HG03064 (cell line): Measurements from ENCODE around the gene CAGE1.
A peak's percentile ranks its signal among the peaks of the same experiment; 100 is the strongest.

Experiments used
- ATAC-seq: cut with Tn5 transposase; IDR thresholded peaks from one replicate; pipeline ENCODE4 v1.9.1; 2021; ENCODE audit warnings: low read depth; ENCODE audit not compliant: unreplicated experiment

The CAGE1 gene

DNA sequence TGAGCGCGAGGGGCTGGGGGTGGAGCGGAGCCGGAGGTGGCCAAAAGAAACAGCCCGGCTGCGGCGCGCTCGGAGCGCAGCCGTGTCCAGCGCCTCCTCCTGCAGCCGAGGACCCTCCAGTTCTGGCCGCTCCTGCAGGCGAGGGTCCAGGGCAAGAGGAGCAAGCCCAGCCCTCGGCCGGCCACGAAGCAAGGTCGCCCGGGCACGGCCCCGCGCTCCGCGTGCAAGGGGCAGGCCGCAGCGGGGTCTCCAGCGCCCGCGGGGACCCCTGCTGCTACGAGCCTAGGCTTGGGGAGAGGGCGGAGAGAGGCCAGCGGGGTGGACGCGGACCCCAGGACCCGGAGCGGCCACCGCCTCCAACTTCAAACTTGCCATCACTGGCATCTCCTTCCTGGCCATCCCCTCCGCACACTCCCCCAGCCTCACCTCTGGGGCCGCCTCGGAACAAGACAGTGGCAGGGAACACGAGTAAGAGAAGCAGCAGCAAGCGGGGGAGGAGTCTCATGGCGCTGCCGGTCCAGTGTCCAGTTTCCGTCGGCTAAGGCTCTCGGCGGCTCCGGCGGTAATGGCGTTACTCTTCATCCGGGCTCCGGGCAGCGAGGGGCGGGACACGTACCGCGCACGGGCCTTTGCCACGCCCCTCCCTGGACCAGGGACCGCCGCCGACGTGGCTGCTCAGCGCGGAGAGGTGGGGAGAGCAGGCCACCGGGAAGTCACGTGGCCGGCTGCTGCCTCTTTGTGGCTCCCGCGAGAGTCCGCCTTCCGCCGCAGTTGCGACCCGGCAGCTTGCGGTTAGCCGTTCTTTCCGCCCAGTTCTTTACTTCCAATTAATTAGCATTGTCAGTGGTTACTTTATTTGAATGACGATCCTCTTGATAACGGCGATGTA is 76.7 kb downstream of the CAGE1 start, which contains the start of gene SSR1:
SSR1 (minus strand) TSS at position 584 of the 889 bp plus-strand sequence; CDS start at position 505, 79 bp downstream.
- ATAC-seq, result peak; percentile 96

DNA sequence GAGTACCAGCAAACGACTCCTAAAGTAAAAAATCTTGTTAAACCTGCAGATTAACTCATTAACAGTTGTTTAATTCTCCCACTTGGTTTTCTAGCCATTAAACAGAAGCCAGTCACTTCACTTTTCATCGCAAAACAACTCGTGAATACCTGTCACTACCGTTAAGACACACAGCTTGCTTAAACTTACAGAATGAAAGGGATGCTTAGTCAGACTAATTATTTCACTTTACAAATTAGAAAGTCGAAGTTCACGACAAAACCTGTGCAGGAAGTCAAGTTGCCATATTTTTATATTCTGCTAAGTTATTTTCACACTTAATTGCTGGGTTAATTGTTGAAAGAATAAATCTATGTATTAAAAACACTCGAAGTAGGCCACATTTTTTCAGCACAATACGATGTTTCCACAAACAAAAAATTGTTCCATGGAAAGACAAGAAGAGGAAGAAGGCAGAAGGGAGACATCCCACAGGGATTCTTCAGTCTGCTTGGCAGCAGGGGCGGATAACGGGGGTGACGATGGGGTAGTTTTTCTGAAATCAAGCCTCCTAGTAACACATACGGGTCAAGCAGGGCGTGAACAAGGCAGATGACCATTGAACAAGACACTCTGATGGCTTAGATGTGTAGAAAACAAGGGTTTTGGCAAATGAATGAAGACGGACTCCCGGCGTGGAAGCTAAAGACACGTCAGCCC is 77.5 kb downstream of the CAGE1 start:
- ATAC-seq, result peak; percentile 4

DNA sequence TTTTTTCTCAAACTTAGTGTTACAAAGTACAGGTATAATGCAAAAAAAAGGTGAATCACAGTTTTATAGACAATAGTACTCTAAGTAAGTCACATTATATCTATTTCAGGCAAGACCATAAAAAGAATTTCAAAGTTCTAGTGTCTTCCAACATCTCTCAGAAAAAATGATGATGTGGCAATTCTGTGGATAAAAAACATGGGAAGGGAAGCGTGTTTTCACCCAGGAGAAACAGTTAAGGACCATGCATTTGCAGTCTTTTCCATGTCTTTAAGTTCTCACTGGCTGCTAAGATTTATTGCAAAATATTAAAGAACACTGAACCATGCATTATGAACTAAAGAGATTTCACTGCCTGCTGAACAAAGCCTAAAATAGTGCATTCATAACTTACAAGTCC is 78.4 kb downstream of the CAGE1 start:
- ATAC-seq, result no peak

DNA sequence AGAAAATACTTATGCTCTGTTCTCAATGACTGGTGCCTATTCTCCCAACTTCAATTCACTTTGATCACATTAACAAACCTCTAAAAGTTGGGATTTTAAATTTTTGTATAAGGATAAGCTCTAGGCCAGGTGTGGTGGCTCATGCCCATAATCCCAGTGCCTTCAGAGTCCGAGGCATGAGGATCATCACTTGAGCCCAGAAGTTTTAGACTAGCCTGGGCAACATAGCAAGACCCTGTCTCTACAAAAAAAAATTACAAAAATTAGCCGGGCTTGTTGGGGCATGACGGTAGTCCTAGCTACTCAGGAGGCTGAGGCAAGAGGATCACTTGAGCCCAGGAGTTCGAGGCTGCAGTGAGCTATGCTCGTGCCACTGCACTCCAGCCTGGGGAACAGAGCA is 80.5 kb downstream of the CAGE1 start:
- no peak for ATAC-seq

DNA sequence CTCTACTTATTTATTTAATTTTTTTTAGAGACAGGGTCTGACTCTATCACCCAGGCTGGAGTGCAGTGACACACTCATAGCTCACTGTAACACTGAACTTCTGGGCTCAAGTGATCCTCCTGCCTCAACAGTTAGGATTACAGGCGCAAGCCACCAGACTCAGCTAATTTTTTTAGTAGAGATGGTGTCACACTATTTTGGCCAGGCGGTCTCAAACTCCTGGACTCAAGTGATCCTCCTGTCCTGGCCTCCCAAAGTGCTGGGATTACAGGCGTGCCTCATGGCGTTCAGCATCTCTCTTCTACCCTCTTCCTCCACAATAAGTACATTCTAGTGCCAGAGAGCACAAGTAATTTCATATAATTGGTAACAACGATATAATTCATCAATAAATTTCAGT is 82.0 kb downstream of the CAGE1 start:
- ATAC-seq, result no peak

DNA sequence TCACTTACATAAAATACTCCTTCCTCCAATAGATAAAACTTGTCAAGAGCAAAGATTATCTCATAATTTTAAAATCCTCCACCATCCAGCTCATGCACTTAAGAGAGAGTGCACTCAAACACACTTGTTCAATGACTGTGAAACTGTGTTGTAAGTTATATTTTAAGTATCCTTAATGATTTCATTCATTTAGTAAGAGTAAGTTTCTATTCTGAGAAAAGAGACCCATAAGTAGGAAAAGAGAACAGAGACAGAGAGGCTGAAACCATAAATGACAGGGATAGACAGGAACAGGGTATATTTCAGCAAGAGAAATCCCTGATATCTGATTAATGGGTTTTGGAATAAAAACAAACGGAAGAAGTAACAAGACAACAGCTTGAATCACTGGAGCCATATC is 84.7 kb downstream of the CAGE1 start:
- no peak for ATAC-seq

DNA sequence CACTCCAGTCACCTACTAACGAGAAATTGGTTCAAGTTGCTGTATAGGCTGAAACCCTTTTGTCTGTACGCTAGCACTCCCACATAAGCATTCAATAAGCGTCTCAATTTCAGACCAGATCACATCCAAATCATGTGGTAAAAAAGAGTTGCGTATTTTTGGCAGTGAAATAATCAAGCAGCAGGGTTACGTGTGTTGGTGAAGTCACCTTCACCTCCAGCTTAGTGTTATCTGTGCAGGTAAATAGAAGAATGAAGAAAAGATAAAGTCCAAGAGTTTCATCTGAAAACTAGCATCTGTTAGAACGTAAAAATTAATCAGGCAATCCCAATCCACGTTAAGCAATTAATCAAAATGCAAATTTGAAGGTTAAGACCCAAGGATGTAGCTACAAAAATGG is 87.8 kb downstream of the CAGE1 start:
- ATAC-seq, result no peak

DNA sequence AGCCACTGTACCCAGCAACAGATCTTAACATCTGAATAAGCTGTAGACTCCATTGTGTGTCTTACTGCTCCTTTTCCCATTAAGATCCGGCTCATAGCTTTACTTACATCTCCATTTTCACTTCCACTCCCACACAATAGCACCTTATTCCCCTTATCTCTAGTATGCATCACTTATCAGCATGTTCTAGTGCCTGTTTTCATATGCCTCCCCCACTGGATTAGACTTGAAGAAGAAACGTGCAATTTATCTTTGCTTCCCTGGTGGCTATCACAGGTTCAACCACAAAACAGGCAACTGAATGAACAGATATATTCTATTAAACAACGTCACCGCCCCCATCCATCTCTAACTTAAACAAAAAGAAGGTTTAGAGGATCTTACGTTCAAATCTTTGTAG is 88.6 kb downstream of the CAGE1 start:
- no peak for ATAC-seq

DNA sequence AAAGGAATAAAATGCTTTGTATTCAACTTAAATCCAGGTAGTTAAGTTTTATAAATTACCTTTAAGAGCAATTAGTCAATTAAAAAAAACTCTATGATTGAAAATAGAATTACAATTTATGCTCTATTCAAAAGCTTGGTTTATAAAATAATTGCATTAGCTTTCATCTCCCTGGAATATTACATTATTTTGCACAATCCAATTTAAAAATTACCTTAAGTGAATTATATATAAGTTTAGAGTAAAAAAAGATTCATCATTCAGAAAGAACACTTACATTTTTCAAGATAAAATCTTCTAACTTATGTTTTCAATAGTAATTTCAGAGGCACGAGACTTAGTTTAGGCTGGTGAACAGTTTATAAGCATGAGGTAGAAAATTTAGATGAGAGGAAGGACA is 91.4 kb downstream of the CAGE1 start:
- no peak for ATAC-seq

DNA sequence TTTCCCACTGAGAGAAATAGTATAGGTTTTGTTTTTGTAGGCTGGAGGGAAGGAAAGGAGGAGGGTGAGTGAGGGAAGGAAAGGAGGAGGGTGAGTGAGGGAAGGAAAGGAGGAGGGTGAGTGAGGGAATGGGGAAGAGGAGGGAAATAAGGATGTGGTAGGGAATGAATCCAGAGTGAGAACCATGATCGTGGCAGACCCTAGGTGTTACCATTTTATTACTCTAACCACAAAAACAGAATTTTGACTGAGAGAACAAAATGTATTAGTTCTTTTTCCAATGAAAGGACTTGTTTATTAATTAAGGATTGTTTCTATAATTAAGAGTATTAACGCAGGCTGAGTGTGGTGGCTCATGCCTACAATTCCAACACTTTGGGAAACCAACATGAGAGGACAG is 92.9 kb downstream of the CAGE1 start:
- no peak for ATAC-seq

DNA sequence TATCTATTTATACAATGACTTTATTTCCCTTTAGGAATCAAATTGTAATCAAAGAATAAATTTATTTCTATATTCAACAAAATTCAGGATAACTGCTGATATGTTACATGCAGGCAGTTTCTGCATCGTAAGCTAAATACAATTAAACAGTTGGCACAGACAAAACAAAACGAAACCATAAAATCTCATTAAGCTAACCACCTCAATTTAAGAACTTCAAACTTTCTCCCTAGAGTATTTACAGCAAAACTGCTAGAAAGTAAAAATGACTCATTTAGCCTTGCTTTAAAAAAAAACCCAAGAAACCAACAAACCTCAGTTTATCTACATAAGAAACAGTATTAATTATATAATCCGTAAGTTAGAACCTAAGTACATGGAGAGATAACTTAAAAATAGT is 93.6 kb downstream of the CAGE1 start:
- ATAC-seq, result no peak

DNA sequence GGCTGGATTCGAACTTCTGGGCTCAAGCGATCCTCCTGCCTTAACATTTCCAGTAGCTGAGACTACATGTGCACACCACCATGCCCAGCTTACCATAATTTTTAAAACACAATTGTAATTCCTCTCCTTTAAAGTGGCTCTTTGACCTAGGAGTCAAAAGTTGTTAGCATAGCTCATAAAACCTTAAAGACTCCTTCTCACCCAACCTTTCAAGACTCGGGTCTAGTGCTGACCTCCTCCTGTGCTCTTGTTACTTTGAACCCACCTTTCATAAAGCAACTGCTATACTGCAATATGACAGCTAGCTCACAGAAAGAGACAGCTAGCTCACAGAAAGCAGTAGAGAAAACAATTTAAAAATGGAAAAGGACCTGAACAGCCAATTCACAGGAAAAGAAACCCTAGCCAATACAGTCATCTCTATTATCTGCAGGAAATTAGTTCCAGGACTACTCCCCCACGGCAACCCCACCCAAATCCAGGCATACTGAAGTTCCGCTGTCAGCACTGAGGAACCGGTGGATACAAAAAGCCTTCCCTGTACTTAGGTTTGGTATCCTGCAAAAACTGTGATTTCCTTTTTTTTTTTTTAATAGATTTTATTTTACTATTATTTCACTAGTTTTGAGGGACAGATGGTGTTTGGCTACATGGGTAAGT is 96.8 kb downstream of the CAGE1 start:
- no peak for ATAC-seq

DNA sequence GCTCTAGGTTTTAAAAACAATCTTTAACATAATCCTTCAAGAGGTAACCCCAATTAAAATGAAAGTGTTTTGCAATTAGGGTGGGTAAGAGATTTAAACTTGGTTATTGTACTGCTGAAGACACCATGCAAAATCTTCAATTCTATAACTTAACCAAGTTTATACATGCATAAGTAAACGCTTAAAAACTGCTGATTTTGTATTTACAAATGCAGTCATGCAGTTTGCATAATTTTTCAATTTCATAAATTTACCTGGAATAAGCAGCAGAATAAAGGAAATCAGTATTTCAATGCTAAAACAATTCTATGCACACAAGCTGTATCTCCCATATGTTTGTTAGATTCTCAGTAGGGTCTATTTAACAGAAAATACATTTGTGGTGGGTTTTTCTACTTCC is 99.5 kb downstream of the CAGE1 start:
- ATAC-seq, result no peak

DNA sequence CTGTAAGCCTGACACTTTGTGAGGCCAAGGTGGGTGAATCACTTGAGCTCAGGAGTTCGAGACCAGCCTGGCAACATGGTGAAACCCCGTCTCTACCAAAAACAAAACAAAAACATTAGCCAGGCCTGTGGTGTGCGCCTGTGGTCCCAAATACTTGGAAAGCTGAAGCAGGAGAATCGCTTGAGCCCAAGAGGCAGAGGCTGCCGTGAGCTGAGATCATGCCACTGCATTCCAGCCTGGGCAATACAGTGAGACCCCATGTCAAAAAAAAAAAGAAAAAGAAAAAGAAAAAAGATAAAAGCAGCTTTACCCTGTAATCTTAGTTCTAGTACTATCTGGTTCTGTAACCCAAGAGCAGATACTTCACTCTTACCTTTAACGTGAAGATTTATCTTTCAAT is 104.1 kb downstream of the CAGE1 start:
- ATAC-seq, result no peak

DNA sequence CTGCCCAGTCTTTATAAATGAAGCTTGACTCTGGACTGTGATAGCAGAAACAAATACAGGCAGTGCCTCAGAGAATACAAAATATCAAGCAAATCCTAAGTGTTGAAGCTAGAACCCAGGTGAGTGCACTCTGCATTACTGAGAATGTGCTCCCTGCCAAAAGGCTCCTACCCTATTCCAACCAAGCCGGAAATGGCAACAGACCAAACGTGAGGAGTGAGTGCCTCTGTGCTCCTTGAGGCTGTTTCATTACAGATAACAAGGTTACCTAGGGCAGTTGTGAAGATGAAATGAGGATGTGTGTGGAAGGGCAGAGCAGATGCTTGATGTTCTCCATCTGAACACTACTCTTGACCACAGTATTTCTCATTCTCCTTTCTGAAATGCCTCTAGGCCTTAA is 105.9 kb downstream of the CAGE1 start:
- no peak for ATAC-seq

DNA sequence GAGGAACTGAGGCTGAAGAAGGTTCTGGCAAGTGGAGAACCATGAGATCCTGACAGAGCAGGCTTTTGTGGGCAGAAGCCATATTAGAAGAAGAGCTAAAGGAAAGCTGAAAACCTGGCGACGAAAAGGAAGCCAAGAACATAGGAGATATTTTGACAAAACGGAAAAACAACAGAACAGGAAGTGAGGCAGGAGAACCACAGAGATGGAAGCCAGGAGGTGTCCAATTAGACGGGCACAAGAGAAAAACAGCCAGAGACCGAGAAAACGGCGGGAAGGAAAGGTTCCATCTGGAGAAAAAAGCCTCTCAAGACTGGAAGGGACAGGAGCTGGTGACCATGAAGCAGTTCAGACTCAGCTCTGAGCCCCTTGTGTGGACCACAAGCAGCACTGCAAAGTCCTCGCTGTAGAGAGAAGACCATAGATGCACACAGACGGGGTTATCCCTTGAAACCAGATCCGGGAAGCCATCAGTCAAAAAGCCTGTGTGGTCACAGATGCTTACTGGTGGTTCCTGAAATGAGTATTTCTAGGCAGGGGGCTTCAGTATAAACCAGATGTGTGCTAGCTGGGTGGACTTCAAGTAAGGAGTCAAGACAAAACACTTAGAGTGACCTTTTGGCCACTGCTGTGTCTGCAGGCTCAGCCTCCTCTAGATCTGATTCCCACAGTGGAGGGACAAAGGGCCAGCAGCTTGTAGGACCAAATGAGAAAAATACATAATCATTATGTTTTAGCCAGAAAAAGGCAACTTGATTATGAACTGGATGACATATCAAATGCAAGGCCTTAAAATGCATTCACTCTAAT is 107.2 kb downstream of the CAGE1 start:
- no peak for ATAC-seq
